Cerebellar cortex (tissue), 1 donor: ENCODE results near the gene FAT4.
A peak's percentile ranks its signal among the peaks of the same experiment; 100 is the strongest.

Experiments
- DNase-seq: peaks from one replicate; pipeline ENCODE4 v3.0.0-alpha.2; 2015; ENCODE audit warnings: low spot score

FAT4 gene, protein sequence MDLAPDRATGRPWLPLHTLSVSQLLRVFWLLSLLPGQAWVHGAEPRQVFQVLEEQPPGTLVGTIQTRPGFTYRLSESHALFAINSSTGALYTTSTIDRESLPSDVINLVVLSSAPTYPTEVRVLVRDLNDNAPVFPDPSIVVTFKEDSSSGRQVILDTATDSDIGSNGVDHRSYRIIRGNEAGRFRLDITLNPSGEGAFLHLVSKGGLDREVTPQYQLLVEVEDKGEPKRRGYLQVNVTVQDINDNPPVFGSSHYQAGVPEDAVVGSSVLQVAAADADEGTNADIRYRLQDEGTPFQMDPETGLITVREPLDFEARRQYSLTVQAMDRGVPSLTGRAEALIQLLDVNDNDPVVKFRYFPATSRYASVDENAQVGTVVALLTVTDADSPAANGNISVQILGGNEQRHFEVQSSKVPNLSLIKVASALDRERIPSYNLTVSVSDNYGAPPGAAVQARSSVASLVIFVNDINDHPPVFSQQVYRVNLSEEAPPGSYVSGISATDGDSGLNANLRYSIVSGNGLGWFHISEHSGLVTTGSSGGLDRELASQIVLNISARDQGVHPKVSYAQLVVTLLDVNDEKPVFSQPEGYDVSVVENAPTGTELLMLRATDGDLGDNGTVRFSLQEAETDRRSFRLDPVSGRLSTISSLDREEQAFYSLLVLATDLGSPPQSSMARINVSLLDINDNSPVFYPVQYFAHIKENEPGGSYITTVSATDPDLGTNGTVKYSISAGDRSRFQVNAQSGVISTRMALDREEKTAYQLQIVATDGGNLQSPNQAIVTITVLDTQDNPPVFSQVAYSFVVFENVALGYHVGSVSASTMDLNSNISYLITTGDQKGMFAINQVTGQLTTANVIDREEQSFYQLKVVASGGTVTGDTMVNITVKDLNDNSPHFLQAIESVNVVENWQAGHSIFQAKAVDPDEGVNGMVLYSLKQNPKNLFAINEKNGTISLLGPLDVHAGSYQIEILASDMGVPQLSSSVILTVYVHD (N-terminal part only)

GRCh38 chr4:125314676-125315575 is at the start of gene FAT4:
TSS of gene FAT4 (plus strand) at chr4:125314955. CDS start at chr4:125316412, 1,457 bp downstream.
- DNase-seq, result peak; percentile 59

GRCh38 chr4:125265846-125266245 is 48.9 kb upstream of the FAT4 start:
- no peak for DNase-seq

- DNase-seq, result no peak
Observed at GRCh38 chr4:125266901-125267604, 47.7 kb upstream of the FAT4 start.

DNA sequence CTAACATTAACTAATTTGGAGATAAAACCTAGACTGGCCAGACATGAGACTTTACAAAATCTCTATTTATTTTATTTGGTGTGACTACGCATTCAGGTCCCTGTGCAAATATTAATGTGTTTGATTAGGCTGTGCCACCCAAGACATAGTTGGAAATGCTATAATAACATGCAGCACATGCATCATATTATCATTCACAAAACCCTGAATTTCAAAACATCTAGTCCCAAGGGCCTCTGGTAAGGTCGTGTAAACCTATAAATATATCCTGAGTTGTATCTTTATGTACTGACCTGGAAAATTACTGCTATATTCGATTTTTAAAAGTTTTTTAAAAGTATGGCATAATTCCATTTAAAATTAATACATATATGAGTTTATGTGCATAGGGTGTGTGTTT is 47.1 kb upstream of the FAT4 start:
- no peak for DNase-seq

GRCh38 chr4:125268068-125268755 is 46.5 kb upstream of the FAT4 start:
- DNase-seq, result no peak

DNA sequence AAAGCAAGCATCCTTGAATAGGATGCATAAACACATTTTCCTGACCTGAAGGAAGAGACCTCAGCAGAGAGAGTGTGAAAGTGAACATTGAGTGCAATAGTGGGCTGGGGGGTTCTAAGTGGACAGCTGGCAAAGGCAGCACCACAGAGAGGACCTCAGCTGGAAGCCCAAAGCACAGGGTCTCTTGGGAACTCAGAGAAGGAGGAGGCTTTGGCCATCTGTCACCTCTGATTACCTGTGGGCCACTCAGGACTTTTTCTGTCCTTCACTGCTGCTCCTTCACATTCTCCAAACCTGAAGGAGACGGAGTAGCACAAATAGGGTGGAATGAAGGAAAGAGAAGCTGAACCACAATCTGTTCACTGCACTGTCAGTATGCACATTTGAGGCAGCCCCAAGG is 37.9 kb upstream of the FAT4 start:
- DNase-seq, result no peak

- no peak for DNase-seq
Observed at GRCh38 chr4:125277790-125278189, 37.0 kb upstream of the FAT4 start.

GRCh38 chr4:125280892-125281403 is 33.8 kb upstream of the FAT4 start:
- DNase-seq, result no peak

GRCh38 chr4:125283707-125284279 is 31.0 kb upstream of the FAT4 start:
- DNase-seq, result peak; percentile 16

- no peak for DNase-seq
Observed at GRCh38 chr4:125297116-125297515, 17.6 kb upstream of the FAT4 start.

GRCh38 chr4:125303058-125303457 is 11.7 kb upstream of the FAT4 start:
- DNase-seq, result no peak

DNA sequence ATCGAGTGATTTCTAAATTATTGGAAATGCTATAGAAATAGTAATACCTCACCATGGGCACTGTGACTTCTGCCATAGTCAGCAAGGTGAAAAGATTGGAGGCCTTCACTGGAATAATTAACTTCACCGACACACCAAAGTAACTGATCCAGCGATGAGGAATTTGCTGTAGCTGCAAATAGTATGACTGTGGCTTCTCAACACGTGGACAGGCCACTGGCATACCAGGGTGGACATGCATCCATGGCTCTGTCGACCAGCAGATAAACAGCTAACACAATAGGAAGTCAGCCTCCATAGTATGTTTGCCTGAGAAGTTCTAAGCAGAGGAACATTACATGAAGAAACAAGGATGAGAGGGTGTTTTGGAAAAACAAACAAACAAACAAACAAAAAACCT is 10.9 kb upstream of the FAT4 start:
- no peak for DNase-seq

DNA sequence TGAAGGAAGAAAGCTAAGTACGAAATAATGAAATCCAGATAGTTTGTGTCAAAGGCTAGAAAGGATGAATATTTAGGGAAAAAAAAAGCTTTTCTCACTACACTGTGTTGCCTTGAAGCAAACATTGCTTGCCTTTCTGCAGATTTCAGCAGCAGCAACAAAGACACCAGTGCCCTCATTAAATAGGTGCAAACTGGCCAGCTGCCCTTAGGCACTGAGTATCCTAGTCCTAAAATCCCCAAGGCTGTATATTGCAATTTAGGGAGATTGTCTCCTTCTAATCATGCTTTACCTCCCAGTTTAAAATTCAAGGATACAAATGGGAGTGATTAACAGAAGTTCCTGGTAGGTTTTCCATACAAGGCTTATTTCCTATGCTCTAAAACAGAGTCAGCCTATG is 8.6 kb upstream of the FAT4 start:
- DNase-seq, result no peak

DNA sequence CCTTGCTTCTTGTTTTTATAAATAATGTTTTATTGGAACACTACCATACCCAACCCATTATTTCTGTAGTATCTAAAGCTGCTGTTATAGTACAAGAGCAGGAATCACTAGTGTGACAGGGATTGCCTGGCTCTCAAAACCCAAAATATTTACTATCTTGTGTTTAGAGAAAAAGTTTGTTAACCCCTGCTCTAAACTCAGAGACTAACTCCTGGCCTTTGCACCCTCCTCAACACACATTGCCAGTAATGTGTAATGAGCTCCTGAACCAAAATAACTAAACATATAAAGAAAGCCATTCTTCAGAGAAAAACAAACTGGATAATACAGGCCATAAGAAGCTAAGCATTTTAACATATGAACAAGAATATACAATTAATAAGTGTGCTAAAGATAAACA is 8.2 kb upstream of the FAT4 start:
- DNase-seq, result no peak

GRCh38 chr4:125311503-125311902 is 3.3 kb upstream of the FAT4 start:
- no peak for DNase-seq

GRCh38 chr4:125313497-125313896 is 1.3 kb upstream of the FAT4 start:
- peak; percentile 75 for DNase-seq

GRCh38 chr4:125313989-125314667 is 627 bp upstream of the FAT4 start:
- no peak for DNase-seq

GRCh38 chr4:125315576-125316400 is 1.0 kb downstream of the FAT4 start:
- DNase-seq, result peak; percentile 7
